ENCODE data around the gene ALG6.
"Not testable (repeated sequence)": the region's sequence is repeated elsewhere in the genome, so short reads cannot be mapped to it uniquely, and the experiment has no call there.

DNA sequence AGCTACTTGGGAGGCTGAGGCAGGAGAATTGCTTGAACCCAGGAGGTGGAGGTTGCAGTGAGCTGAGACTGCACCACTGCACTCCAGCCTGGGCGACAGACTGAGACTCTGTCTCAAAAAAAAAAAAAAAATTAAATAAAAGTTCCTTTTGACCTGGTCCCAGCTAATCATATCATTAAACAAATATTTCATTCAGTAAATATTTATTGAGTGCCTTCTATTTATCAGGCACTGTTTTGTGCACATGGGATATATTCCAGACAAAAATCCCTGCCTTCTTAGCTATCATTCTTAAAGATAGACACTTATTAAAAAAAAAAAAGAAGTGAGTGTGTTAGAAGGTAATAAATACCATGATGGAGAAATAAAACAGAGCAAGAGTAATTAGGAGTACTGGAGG is 53.3 kb downstream of the ALG6 start:
- TF ChIP-seq, protein P1, sequence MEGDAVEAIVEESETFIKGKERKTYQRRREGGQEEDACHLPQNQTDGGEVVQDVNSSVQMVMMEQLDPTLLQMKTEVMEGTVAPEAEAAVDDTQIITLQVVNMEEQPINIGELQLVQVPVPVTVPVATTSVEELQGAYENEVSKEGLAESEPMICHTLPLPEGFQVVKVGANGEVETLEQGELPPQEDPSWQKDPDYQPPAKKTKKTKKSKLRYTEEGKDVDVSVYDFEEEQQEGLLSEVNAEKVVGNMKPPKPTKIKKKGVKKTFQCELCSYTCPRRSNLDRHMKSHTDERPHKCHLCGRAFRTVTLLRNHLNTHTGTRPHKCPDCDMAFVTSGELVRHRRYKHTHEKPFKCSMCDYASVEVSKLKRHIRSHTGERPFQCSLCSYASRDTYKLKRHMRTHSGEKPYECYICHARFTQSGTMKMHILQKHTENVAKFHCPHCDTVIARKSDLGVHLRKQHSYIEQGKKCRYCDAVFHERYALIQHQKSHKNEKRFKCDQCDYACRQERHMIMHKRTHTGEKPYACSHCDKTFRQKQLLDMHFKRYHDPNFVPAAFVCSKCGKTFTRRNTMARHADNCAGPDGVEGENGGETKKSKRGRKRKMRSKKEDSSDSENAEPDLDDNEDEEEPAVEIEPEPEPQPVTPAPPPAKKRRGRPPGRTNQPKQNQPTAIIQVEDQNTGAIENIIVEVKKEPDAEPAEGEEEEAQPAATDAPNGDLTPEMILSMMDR (IDR thresholded peaks at IDR 0.05) = not testable (repeated sequence)
- not testable (repeated sequence) for TF ChIP-seq POLR2A (IDR thresholded peaks at IDR 0.05)
